Measurements from ENCODE around the gene AGRN. TPM values are rescaled to one million over a fixed set of nuclear protein-coding genes. Genes with fewer than 3 reads are reported as not detected.
"Not testable (repeated sequence)": the region's sequence is repeated elsewhere in the genome, so short reads cannot be mapped to it uniquely, and the experiment has no call there.

Gene AGRN
- total and polyA plus RNA-seq, 4 experiments from 2014 or later = 1.2 to 1.4 TPM; not detected in 2

GRCh38 chr1:1017397-1018320 is 2.3 kb upstream of the AGRN start:
- ChIA-PET CTCF (ENCODE audit: partially characterized antibody) (interaction anchor here (0.9 to 3.9 kb wide), 4 partner anchors 15 to 46 kb away, joined by 3 to 15 read pairs (median 11); no protein-coding TSS in a partner anchor), POLR2A (ENCODE audit: partially characterized antibody) (interaction anchor here (1.5 kb wide), 1 partner anchor 16 kb away, joined by 8 read pairs; no protein-coding TSS in a partner anchor)
- H3K36me3 ChIP-seq (ENCODE audit: insufficient read depth, low read length); H3K9me3 Mint-ChIP-seq; H3K27ac ChIP-seq (ENCODE audit: low read depth, low read length); H3K9me3 ChIP-seq (ENCODE audit: control insufficient read depth in 1 of 2, low read length in 2 of 2); H3K27me3 ChIP-seq (ENCODE audit: insufficient read depth, low read length); H3K36me3 Mint-ChIP-seq; H3K4me3 ChIP-seq (ENCODE audit: low read length in 2 of 2); H3K27me3 Mint-ChIP-seq: not testable (repeated sequence)
- Mint-ChIP-seq H3K4me1 (peaks cover 13 to 33% (median 28%) of the 10 kb centered on the region in 4 donors), H3K27ac (peak overlapping the region in 3 of 7 donors; percentile 61 to 79 (median 72)), H3K4me3 (peak overlapping the region in 7 of 8 donors; percentile 9 to 50 (median 31))
- H3K4me1 ChIP-seq (ENCODE audit: insufficient read depth, low read length) = peaks cover 24% of the 10 kb centered on the region
- intact Hi-C loops (cut with micrococcal nuclease) = loop anchor here (5.0 kb wide), 1 partner anchor 45 kb away; no protein-coding TSS in a partner anchor
- DNase-seq = peak in 1 of 5 donors; percentile 27

- not testable (repeated sequence) for H3K36me3 ChIP-seq (ENCODE audit: insufficient read depth, low read length); H3K9me3 Mint-ChIP-seq; H3K27me3 Mint-ChIP-seq; H3K9me3 ChIP-seq (ENCODE audit: control insufficient read depth in 1 of 2, low read length in 2 of 2); H3K36me3 Mint-ChIP-seq; H3K4me3 ChIP-seq (ENCODE audit: low read length in 2 of 2); H3K27ac ChIP-seq (ENCODE audit: low read depth, low read length); H3K27me3 ChIP-seq (ENCODE audit: insufficient read depth, low read length)
- POLR2A ChIA-PET (ENCODE audit: partially characterized antibody) = interaction anchor here (1.5 kb wide), 1 partner anchor 16 kb away, joined by 8 read pairs; no protein-coding TSS in a partner anchor
- peak in 1 of 5 donors; percentile 11 for DNase-seq
- peaks cover 26% of the 10 kb centered on the region for H3K4me1 ChIP-seq (ENCODE audit: insufficient read depth, low read length)
- Mint-ChIP-seq H3K27ac (peak overlapping the region in 1 of 7 donors; percentile 79), H3K4me3 (peak overlapping the region in 1 of 8 donors; percentile 39), H3K4me1 (peaks cover 10 to 34% (median 24%) of the 10 kb centered on the region in 4 donors)
- CTCF ChIA-PET (ENCODE audit: partially characterized antibody) = interaction anchor here (0.6 to 3.9 kb wide), 5 partner anchors 11 to 45 kb away, joined by 3 to 15 read pairs (median 8); no protein-coding TSS in a partner anchor
- intact Hi-C loops (cut with micrococcal nuclease) = loop anchor here (5.0 kb wide), 1 partner anchor 44 kb away; no protein-coding TSS in a partner anchor
These were observed 1.6 kb upstream of the AGRN start for GRCh38 chr1:1018321-1018685.

- ChIA-PET POLR2A (ENCODE audit: partially characterized antibody) (interaction anchor here (0.7 to 1.5 kb wide), 4 partner anchors 18 to 46 kb away, joined by 3 to 8 read pairs (median 4); no protein-coding TSS in a partner anchor), CTCF (ENCODE audit: partially characterized antibody) (interaction anchor here (0.6 to 3.9 kb wide), 4 partner anchors 12 to 44 kb away, joined by 3 to 15 read pairs (median 11); no protein-coding TSS in a partner anchor)
- peaks cover 19% of the 10 kb centered on the region for H3K4me1 ChIP-seq (ENCODE audit: insufficient read depth, low read length)
- H3K4me3 Mint-ChIP-seq = peak overlapping the region; percentile 29 to 67 (median 52)
- no peaks in the 10 kb centered on the region for H3K9me3 ChIP-seq (ENCODE audit: control insufficient read depth in 1 of 2, low read length in 2 of 2)
- no peaks in the 10 kb centered on the region for H3K9me3 Mint-ChIP-seq
- intact Hi-C loops (cut with micrococcal nuclease) = loop anchor here (5.0 kb wide), 1 partner anchor 43 kb away; no protein-coding TSS in a partner anchor
- no peaks in the 10 kb centered on the region for H3K27me3 ChIP-seq (ENCODE audit: insufficient read depth, low read length)
- H3K27ac Mint-ChIP-seq = peak overlapping the region in 3 of 7 donors; percentile 7 to 75 (median 29)
- peak; percentile 67 to 81 (median 74) for DNase-seq
- H3K4me3 ChIP-seq (ENCODE audit: low read length in 2 of 2) = peak overlapping the region in 1 of 2 donors; percentile 43
- H3K4me1 Mint-ChIP-seq = peaks cover 4 to 24% (median 14%) of the 10 kb centered on the region in 4 donors
- no peak overlapping the region for H3K27ac ChIP-seq (ENCODE audit: low read depth, low read length)
- H3K36me3 ChIP-seq (ENCODE audit: insufficient read depth, low read length) = no peaks in the 10 kb centered on the region
- H3K27me3 Mint-ChIP-seq = peaks cover 2 to 4% of the 10 kb centered on the region in 2 donors
- no peaks in the 10 kb centered on the region for H3K36me3 Mint-ChIP-seq
These were observed 559 bp upstream of the AGRN start for GRCh38 chr1:1019122-1019999.

- DNase-seq = peak in 2 of 5 donors; percentile 38 to 57
- Mint-ChIP-seq H3K27me3 (peaks cover 2 to 4% of the 10 kb centered on the region in 2 donors), H3K36me3 (no peaks in the 10 kb centered on the region), H3K4me3 (peak overlapping the region in 1 of 8 donors; percentile 41), H3K27ac (no peak overlapping the region), H3K4me1 (peaks cover 2 to 21% (median 8%) of the 10 kb centered on the region in 4 donors), H3K9me3 (no peaks in the 10 kb centered on the region)
- Histone ChIP-seq H3K27me3 (ENCODE audit: insufficient read depth, low read length) (no peaks in the 10 kb centered on the region), H3K9me3 (ENCODE audit: control insufficient read depth in 1 of 2, low read length in 2 of 2) (no peaks in the 10 kb centered on the region), H3K4me1 (ENCODE audit: insufficient read depth, low read length) (peaks cover 10% of the 10 kb centered on the region), H3K36me3 (ENCODE audit: insufficient read depth, low read length) (no peaks in the 10 kb centered on the region), H3K4me3 (ENCODE audit: low read length in 2 of 2) (no peak overlapping the region), H3K27ac (ENCODE audit: low read depth, low read length) (no peak overlapping the region)
- intact Hi-C loops (cut with micrococcal nuclease) = no loop called here
- POLR2A ChIA-PET (ENCODE audit: partially characterized antibody) = no interaction called here
- CTCF ChIA-PET (ENCODE audit: partially characterized antibody) = no interaction called here
These were observed 592 bp downstream of the AGRN start for GRCh38 chr1:1020415-1021009.

- H3K36me3 ChIP-seq (ENCODE audit: insufficient read depth, low read length) = no peaks in the 10 kb centered on the region
- peaks cover 2 to 6% of the 10 kb centered on the region in 2 donors for H3K27me3 Mint-ChIP-seq
- peaks cover 10% of the 10 kb centered on the region for H3K4me1 ChIP-seq (ENCODE audit: insufficient read depth, low read length)
- peaks cover 0 to 3% (median 0%) of the 10 kb centered on the region in 8 donors for H3K9me3 Mint-ChIP-seq
- POLR2A ChIA-PET (ENCODE audit: partially characterized antibody) = interaction anchor here (1.2 kb wide), 1 partner anchor 8 kb away, joined by 3 read pairs; the partner anchor contains the start of gene ISG15
- no peak overlapping the region for H3K4me3 ChIP-seq (ENCODE audit: low read length in 2 of 2)
- H3K4me1 Mint-ChIP-seq = peaks cover 2 to 21% (median 8%) of the 10 kb centered on the region in 4 donors
- CTCF ChIA-PET (ENCODE audit: partially characterized antibody) = no interaction called here
- no peak overlapping the region for H3K27ac ChIP-seq (ENCODE audit: low read depth, low read length)
- peak overlapping the region in 4 of 8 donors; percentile 26 to 61 (median 43) for H3K4me3 Mint-ChIP-seq
- intact Hi-C loops (cut with micrococcal nuclease) = no loop called here
- peak in 1 of 5 donors; percentile 41 for DNase-seq
- H3K9me3 ChIP-seq (ENCODE audit: control insufficient read depth in 1 of 2, low read length in 2 of 2) = no peaks in the 10 kb centered on the region
- H3K27ac Mint-ChIP-seq = peak overlapping the region in 1 of 7 donors; percentile 38
- H3K36me3 Mint-ChIP-seq = no peaks in the 10 kb centered on the region
- H3K27me3 ChIP-seq (ENCODE audit: insufficient read depth, low read length) = no peaks in the 10 kb centered on the region
These were observed 1.3 kb downstream of the AGRN start for GRCh38 chr1:1021010-1021919.

GRCh38 chr1:1021920-1022259 is 2.0 kb downstream of the AGRN start:
- peaks cover 2 to 21% (median 8%) of the 10 kb centered on the region in 4 donors for H3K4me1 Mint-ChIP-seq
- CTCF ChIA-PET (ENCODE audit: partially characterized antibody) = no interaction called here
- no peaks in the 10 kb centered on the region for H3K36me3 Mint-ChIP-seq
- H3K4me3 Mint-ChIP-seq = peak overlapping the region in 2 of 8 donors; percentile 25 to 36
- Histone ChIP-seq H3K36me3 (ENCODE audit: insufficient read depth, low read length) (no peaks in the 10 kb centered on the region), H3K4me1 (ENCODE audit: insufficient read depth, low read length) (peaks cover 10% of the 10 kb centered on the region), H3K4me3 (ENCODE audit: low read length in 2 of 2) (no peak overlapping the region), H3K27ac (ENCODE audit: low read depth, low read length) (no peak overlapping the region), H3K9me3 (ENCODE audit: control insufficient read depth in 1 of 2, low read length in 2 of 2) (no peaks in the 10 kb centered on the region), H3K27me3 (ENCODE audit: insufficient read depth, low read length) (no peaks in the 10 kb centered on the region)
- H3K27ac Mint-ChIP-seq = peak overlapping the region in 1 of 7 donors; percentile 38
- H3K9me3 Mint-ChIP-seq = peaks cover 0 to 3% (median 0%) of the 10 kb centered on the region in 8 donors
- peaks cover 2 to 6% of the 10 kb centered on the region in 2 donors for H3K27me3 Mint-ChIP-seq
- POLR2A ChIA-PET (ENCODE audit: partially characterized antibody) = interaction anchor here (1.2 kb wide), 1 partner anchor 8 kb away, joined by 3 read pairs; the partner anchor contains the start of gene ISG15
- intact Hi-C loops (cut with micrococcal nuclease) = no loop called here
- peak in 1 of 5 donors; percentile 33 for DNase-seq
